ENCODE measurements around the gene TRABD2B.

The TRABD2B gene

GRCh38 chr1:47712596-47713299, 284.4 kb downstream of the TRABD2B start:
- Mint-ChIP-seq H3K27me3 (ENCODE audit: low read depth) (peaks cover 92% of the 10 kb centered on the region), H3K4me1 (peaks cover 11% of the 10 kb centered on the region), H3K9me3 (no peaks in the 10 kb centered on the region), H3K4me3 (peak overlapping the region in 1 of 3 experiments; percentile 11), H3K36me3 (ENCODE audit: low read depth) (no peaks in the 10 kb centered on the region), H3K27ac (no peak overlapping the region)
- TF ChIP-seq CTCF (IDR thresholded peaks at IDR 0.05; ENCODE audit: unreplicated experiment in 3 of 3), result no peak

- no peak overlapping the region for H3K27ac Mint-ChIP-seq
- no peaks in the 10 kb centered on the region for H3K9me3 Mint-ChIP-seq
- no peaks in the 10 kb centered on the region for H3K36me3 Mint-ChIP-seq (ENCODE audit: low read depth)
- peaks cover 11% of the 10 kb centered on the region for H3K4me1 Mint-ChIP-seq
- no peak overlapping the region for H3K4me3 Mint-ChIP-seq
- no peak for TF ChIP-seq CTCF (IDR thresholded peaks at IDR 0.05; ENCODE audit: unreplicated experiment in 3 of 3)
- H3K27me3 Mint-ChIP-seq (ENCODE audit: low read depth), result peaks cover 96% of the 10 kb centered on the region
These were observed 285.2 kb downstream of the TRABD2B start for GRCh38 chr1:47711848-47712492.

- Mint-ChIP-seq H3K4me1 (peaks cover 11% of the 10 kb centered on the region), H3K27me3 (ENCODE audit: low read depth) (peaks cover 94% of the 10 kb centered on the region), H3K36me3 (ENCODE audit: low read depth) (no peaks in the 10 kb centered on the region), H3K27ac (no peak overlapping the region), H3K9me3 (no peaks in the 10 kb centered on the region), H3K4me3 (peak overlapping the region in 1 of 3 experiments; percentile 11)
- no peak for TF ChIP-seq CTCF (IDR thresholded peaks at IDR 0.05; ENCODE audit: unreplicated experiment in 3 of 3)
These were observed 285.9 kb downstream of the TRABD2B start for GRCh38 chr1:47711184-47711847.

Measured in nephron (organoid).